ENCODE measurements around the gene WASHC2A. TPM values are rescaled to one million over a fixed set of nuclear protein-coding genes. Genes with fewer than 3 reads are reported as not detected.

The WASHC2A gene
- total RNA-seq, 1 donor from 2014 or later = 65.4 TPM

Other genes starting within 250 kb of the WASHC2A start
- 20.1 TPM for gene PARG, start 125.9 kb upstream of the WASHC2A start, total RNA-seq
- 13.5 TPM for gene TIMM23B, start 125.9 kb upstream of the WASHC2A start, total RNA-seq
- gene AGAP6, start 79.5 kb upstream of the WASHC2A start, total RNA-seq = 3.7 TPM
- gene ASAH2, start 183.6 kb downstream of the WASHC2A start, total RNA-seq = 2.9 TPM

All from Right ventricle myocardium superior (tissue), 1 donor.